NAMALWA (cell line): ENCODE results near the gene NPTX1.

ENCODE experiments used
- DNase-seq: peaks from one replicate; pipeline ENCODE4 v3.0.0-alpha.2; 2015; ENCODE audit warnings: low spot score

NPTX1 gene

GRCh38 chr17:80426671-80427326 is 49.6 kb downstream of the NPTX1 start:
- peak; percentile 86 for DNase-seq

DNA sequence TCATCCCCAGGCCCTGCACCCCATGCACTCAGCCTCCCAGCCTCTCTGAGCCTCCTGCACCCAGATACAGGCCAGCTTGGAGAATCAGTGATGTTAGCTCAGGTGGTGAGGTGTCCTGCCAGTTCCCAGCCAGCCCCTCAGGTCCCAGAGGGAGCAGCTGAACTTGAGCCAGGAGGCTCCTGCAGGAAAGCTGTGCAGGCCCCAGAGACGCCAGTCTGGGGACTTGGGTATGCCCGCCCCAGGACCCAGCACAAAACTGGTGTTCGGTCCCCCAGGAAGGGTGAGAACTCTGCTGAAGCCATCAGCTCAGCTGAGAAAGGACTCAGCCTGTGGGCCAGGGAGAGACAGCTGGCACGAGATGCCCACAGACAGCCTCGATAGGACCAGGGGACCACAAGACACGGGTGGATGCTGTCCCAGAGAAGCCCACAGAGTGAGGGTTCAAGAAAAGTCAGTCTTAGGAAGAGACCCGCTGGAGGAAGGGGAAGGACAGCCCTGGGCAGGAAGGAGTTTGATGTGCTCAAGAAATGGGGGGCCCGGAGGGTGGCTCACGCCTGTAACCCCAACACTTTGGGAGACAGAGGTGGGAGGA is 50.5 kb downstream of the NPTX1 start:
- no peak for DNase-seq

DNA sequence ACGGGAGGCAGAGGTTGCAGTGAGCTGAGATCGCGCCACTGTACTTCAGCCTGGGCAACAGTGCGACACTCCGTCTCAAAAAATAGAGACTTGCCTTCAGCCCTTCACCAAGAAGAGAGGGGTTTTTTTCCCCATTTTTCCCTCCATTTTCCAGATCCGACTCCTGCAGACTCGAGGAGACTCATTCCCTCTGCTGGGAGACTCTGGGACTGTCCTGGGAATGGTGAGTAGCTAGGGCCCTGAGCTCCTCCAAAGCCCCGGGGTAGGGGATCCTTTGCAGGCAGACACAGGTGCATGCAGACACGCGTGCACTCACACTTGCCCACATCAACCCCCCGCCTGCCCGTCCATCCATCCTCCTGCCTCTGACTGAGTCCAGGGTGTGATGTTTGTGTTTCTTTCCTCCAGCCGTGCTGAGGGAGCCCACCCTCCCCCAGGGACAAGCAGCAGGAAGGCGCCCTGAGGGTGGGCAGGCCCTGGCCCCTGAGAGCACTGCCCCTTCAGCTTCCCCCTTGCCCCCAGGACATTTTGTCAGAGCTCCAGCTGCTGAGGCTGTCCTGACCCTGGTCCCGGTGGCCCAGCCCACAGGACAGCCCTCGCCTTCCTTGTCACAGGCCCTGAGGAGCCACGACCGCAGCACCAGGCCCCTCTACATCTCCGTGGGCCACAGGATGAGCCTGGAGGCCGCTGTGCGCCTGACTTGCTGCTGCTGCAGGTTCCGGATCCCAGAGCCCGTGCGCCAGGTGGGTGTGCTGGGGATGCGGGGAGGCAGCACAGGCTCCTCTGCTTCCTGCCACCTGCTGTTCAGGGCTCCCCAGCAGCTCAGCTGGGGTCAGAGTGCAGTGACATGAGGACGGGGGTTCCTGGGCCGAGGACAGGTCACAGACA is 51.3 kb downstream of the NPTX1 start:
- no peak for DNase-seq

DNA sequence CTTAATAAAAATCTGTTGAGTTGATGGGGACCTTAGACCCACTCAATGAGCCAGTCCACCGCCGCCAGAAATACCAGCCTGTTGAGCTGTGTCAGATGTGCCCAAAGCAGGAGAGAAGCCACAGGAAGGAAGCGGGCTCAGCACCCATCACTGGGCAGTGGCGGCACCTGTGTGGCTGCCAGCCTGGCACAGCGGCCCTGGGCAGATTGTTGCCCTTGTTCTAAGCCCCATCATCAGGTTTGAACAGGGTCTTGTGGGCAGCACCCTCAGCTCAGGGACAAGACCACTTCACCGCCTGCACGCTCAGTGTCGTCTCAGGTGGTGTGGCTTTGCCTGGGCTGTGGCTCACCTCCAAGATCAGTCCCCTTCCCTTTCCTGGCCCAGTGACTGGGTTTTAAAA is 52.1 kb downstream of the NPTX1 start:
- no peak for DNase-seq

DNA sequence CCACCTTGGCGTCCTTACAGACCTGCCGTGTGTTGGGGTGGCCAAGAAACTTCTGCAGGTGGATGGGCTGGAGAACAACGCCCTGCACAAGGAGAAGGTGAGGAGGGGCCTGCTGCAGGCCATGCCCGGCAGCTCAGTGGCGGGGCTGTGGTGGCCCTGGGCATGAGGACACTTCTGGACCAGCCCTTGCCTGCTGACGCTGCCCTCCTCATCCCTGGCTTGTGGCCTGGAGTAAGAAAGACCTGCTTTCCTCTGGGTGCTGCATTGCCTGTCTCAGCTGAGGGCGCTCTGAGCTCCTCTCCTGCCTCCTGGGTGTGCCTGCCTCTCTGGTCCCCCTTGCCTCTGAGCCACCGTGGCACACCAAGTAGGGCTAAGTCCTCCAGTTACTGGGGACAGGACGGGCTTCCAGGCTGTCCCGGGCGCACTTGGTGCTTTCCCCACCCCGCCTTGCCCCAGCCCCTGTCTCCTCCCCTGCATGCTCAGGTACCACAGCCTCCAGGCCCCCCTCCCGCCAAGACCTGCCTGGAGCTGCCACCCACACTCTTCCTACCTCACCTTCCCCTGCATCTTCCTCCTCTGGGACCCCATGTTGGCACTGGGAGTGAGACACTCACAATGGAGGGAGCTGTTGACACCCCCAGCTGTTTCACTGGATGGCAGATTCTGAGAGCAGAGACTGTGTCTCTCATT is 52.7 kb downstream of the NPTX1 start:
- DNase-seq, result no peak

GRCh38 chr17:80422981-80423380 is 53.4 kb downstream of the NPTX1 start:
- no peak for DNase-seq

GRCh38 chr17:80422276-80422675 is 54.1 kb downstream of the NPTX1 start:
- no peak for DNase-seq

DNA sequence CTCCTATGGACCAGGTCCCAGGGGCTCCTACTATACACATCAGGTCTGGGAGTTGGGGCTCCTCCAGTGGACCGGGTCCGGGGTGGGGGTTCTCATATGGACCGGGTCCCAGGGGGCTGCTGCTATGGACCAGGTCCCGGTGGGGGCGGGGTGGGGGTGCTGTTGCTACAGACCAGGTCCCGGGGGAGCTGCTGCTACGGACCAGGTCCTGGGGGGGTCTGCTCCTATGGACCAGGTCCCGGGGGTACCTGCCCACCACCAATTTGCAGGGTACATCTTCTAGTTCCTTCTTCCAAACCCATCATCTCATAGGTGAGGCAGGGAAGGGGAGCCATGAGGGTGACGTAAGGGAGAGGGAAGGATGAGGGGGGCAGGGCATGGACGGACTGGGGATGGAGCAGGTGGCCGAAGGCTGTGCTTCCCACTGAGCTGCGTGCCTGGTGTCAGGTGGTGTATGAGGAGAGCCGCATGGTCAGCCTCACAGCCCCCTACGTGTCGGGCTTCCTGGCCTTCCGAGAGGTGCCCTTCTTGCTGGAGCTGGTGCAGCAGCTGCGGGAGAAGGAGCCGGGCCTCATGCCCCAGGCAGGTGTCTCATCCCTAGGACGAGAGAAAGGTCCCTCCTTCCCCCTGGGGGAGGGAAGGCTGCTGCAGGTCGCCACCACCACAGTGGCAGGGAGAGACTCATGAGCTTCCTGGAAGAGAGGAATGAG is 54.9 kb downstream of the NPTX1 start:
- DNase-seq, result no peak

DNA sequence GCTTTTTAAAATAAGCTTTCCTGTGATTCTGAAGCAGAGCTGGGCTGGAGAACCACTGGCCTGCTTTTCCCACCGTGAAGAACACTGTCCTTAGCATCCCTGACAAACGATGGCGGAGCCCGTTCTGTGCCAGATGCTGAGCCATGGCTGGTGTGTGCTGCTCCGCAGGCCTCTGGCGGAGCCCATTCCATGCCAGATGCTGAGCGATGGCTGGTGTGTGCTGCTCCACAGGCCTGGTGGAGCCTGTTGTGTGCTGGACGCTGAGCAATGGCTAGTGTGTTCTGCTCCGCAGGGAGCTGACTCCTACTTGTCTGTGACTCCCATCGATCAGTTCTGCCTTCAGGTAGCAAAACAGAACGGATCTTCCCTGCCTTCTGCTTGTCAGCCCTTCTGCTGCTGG is 57.2 kb downstream of the NPTX1 start:
- no peak for DNase-seq

DNA sequence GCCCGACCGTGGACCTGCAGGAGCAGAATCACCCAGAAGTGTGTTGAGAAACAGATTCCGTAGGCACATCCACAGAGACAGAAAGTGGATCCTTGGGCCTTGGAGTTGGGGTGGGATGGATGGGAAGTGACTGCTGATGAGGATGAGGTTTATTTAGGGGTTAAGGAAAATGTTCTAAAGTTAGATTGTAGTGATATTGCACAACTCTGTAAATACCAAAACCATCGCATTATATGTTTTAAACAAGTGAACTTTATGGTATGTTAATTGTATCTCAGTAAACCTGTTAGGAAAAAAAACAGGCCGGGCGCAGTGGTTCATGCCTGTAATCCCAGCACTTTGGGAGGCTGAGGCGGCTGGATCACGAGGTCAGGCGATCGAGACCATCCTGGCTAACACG is 57.8 kb downstream of the NPTX1 start:
- DNase-seq, result no peak
